Vagina (tissue), 2 donors: Measurements from ENCODE around the gene DPYSL5.

Source experiments
- POLR2A ChIP-seq, 2 donors: fragments of 450-650 bp; IDR thresholded peaks; one replicate each; pipeline ENCODE4 v1.6.1; 2017; ENCODE audit warnings: antibody characterized with exemption in 2 of 2, mild to moderate bottlenecking in 2 of 2, moderate library complexity in 2 of 2
- POLR2AphosphoS5 ChIP-seq, 2 donors: sonication (generic); formaldehyde crosslinking; IDR thresholded peaks; one replicate each; pipeline ENCODE4 v1.9.0; 2017; ENCODE audit warnings: antibody characterized with exemption in 2 of 2, mild to moderate bottlenecking in 2 of 2, low read depth in 1 of 2; ENCODE audit not compliant: insufficient read depth in 1 of 2
- TF ChIP-seq, protein P1 (sequence below), 3 experiments: fragments of 450-650 bp in 2 of 3; fragments of 200-600 bp in 1 of 3; sonication (generic) in 1 of 3; IDR thresholded peaks; one replicate each; pipeline ENCODE4 v1.5.1; 2017 to 2019; ENCODE audit warnings: antibody characterized with exemption in 3 of 3, mild to moderate bottlenecking in 2 of 3, moderate library complexity in 2 of 3

DNA sequence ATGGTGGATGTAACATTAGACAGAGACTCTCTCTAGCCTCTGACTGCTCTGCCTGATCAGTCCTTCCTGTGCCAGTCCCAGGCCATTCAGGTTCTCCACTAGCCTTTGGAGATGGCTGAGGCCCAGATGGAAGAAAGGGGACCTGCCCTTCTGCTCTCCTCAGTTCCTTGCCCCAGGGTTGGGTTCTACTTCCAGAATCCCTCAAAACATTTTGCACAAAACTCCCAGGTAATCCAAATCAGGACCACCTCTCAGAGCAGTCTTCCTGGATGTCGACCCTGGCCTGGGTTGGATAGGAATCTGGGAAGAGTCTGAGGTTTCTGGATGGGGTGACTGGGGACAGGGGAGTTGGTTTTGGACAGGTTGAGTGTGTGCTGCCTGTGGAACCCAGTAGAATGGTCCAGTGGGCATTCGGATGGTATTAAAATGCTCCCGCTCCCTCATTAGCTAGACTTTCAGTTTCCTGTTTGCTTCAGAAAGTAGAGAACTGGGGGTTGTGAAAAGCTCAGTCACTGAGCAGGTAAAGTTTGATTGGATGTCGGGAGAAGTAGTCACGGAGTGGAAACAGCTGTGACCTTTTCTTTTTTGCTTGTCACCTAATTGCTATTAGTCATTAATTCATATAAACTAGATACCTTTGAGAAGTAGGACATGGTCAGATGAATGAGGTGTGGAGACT, 37.9 kb downstream of the DPYSL5 start:
- TF ChIP-seq, protein P1, sequence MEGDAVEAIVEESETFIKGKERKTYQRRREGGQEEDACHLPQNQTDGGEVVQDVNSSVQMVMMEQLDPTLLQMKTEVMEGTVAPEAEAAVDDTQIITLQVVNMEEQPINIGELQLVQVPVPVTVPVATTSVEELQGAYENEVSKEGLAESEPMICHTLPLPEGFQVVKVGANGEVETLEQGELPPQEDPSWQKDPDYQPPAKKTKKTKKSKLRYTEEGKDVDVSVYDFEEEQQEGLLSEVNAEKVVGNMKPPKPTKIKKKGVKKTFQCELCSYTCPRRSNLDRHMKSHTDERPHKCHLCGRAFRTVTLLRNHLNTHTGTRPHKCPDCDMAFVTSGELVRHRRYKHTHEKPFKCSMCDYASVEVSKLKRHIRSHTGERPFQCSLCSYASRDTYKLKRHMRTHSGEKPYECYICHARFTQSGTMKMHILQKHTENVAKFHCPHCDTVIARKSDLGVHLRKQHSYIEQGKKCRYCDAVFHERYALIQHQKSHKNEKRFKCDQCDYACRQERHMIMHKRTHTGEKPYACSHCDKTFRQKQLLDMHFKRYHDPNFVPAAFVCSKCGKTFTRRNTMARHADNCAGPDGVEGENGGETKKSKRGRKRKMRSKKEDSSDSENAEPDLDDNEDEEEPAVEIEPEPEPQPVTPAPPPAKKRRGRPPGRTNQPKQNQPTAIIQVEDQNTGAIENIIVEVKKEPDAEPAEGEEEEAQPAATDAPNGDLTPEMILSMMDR (IDR thresholded peaks at IDR 0.05) = no peak
- TF ChIP-seq POLR2A (IDR thresholded peaks at IDR 0.05) (no peak), POLR2AphosphoS5 (IDR thresholded peaks at IDR 0.05; ENCODE audit: insufficient read depth in 1 of 2, low read depth in 1 of 2) (no peak)
